ENCODE results near the gene ATG7.

- TF ChIP-seq, protein P1, sequence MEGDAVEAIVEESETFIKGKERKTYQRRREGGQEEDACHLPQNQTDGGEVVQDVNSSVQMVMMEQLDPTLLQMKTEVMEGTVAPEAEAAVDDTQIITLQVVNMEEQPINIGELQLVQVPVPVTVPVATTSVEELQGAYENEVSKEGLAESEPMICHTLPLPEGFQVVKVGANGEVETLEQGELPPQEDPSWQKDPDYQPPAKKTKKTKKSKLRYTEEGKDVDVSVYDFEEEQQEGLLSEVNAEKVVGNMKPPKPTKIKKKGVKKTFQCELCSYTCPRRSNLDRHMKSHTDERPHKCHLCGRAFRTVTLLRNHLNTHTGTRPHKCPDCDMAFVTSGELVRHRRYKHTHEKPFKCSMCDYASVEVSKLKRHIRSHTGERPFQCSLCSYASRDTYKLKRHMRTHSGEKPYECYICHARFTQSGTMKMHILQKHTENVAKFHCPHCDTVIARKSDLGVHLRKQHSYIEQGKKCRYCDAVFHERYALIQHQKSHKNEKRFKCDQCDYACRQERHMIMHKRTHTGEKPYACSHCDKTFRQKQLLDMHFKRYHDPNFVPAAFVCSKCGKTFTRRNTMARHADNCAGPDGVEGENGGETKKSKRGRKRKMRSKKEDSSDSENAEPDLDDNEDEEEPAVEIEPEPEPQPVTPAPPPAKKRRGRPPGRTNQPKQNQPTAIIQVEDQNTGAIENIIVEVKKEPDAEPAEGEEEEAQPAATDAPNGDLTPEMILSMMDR (IDR thresholded peaks at IDR 0.05), result no peak
- TF ChIP-seq CEBPB (IDR thresholded peaks at IDR 0.05) (no peak), EP300 (IDR thresholded peaks at IDR 0.05) (no peak), SREBF2 (IDR thresholded peaks at IDR 0.05) (no peak), CHD2 (IDR thresholded peaks at IDR 0.05; ENCODE audit: low read length, partially characterized antibody) (no peak), ZSCAN20 (CRISPR knock-in tag; IDR thresholded peaks at IDR 0.05) (no peak), RAD21 (conservative IDR thresholded peaks at IDR 0.05 in 1 of 2, IDR thresholded peaks at IDR 0.05 in 1 of 2) (no peak), POLR2A (IDR thresholded peaks at IDR 0.05; ENCODE audit: low read length) (no peak)
- TF ChIP-seq, protein P2, sequence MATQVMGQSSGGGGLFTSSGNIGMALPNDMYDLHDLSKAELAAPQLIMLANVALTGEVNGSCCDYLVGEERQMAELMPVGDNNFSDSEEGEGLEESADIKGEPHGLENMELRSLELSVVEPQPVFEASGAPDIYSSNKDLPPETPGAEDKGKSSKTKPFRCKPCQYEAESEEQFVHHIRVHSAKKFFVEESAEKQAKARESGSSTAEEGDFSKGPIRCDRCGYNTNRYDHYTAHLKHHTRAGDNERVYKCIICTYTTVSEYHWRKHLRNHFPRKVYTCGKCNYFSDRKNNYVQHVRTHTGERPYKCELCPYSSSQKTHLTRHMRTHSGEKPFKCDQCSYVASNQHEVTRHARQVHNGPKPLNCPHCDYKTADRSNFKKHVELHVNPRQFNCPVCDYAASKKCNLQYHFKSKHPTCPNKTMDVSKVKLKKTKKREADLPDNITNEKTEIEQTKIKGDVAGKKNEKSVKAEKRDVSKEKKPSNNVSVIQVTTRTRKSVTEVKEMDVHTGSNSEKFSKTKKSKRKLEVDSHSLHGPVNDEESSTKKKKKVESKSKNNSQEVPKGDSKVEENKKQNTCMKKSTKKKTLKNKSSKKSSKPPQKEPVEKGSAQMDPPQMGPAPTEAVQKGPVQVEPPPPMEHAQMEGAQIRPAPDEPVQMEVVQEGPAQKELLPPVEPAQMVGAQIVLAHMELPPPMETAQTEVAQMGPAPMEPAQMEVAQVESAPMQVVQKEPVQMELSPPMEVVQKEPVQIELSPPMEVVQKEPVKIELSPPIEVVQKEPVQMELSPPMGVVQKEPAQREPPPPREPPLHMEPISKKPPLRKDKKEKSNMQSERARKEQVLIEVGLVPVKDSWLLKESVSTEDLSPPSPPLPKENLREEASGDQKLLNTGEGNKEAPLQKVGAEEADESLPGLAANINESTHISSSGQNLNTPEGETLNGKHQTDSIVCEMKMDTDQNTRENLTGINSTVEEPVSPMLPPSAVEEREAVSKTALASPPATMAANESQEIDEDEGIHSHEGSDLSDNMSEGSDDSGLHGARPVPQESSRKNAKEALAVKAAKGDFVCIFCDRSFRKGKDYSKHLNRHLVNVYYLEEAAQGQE (IDR thresholded peaks at IDR 0.05), result no peak
Observed at GRCh38 chr3:11248596-11248995, 23.6 kb upstream of the ATG7 start.

Data from A549 (cell line).